ENCODE data around the gene KDF1. TPM values are rescaled to one million over a fixed set of nuclear protein-coding genes. Genes with fewer than 3 reads are reported as not detected.
"Not testable (repeated sequence)": the region's sequence is repeated elsewhere in the genome, so short reads cannot be mapped to it uniquely, and the experiment has no call there.

KDF1 gene
- total RNA-seq, 1 donor from 2014 or later: 26.1 TPM

GRCh38 chr1:26949266-26949925 lies 10.9 kb downstream of the KDF1 start:
- no peak for TF ChIP-seq CTCF (IDR thresholded peaks at IDR 0.05; ENCODE audit: unreplicated experiment)
- Mint-ChIP-seq H3K27ac (peak overlapping the region; percentile 37), H3K4me3 (ENCODE audit: low read depth) (no peak overlapping the region), H3K4me1 (ENCODE audit: low read depth) (peaks cover 17% of the 10 kb centered on the region), H3K9me3 (ENCODE audit: low read depth) (no peaks in the 10 kb centered on the region), H3K36me3 (ENCODE audit: insufficient read depth) (peaks cover 29% of the 10 kb centered on the region), H3K27me3 (no peaks in the 10 kb centered on the region)
- DNase-seq (ENCODE audit: low spot score, unreplicated experiment): no peak

GRCh38 chr1:26948725-26949057 lies 11.6 kb downstream of the KDF1 start:
- H3K27me3 Mint-ChIP-seq; H3K27ac Mint-ChIP-seq; H3K4me3 Mint-ChIP-seq (ENCODE audit: low read depth); H3K9me3 Mint-ChIP-seq (ENCODE audit: low read depth); DNase-seq (ENCODE audit: low spot score, unreplicated experiment): not testable (repeated sequence)
- Mint-ChIP-seq H3K36me3 (ENCODE audit: insufficient read depth) (peaks cover 27% of the 10 kb centered on the region), H3K4me1 (ENCODE audit: low read depth) (peaks cover 17% of the 10 kb centered on the region)

- no peak overlapping the region for H3K4me3 Mint-ChIP-seq (ENCODE audit: low read depth)
These were observed 14.0 kb downstream of the KDF1 start for GRCh38 chr1:26946270-26946669.

GRCh38 chr1:26945728-26946127 lies 14.5 kb downstream of the KDF1 start:
- peak overlapping the region; percentile 88 for H3K27ac Mint-ChIP-seq
- H3K9me3 Mint-ChIP-seq (ENCODE audit: low read depth): no peaks in the 10 kb centered on the region
- peaks cover 31% of the 10 kb centered on the region for H3K36me3 Mint-ChIP-seq (ENCODE audit: insufficient read depth)
- TF ChIP-seq CTCF (IDR thresholded peaks at IDR 0.05; ENCODE audit: unreplicated experiment): no peak
- H3K4me1 Mint-ChIP-seq (ENCODE audit: low read depth): peaks cover 17% of the 10 kb centered on the region
- no peak for DNase-seq (ENCODE audit: low spot score, unreplicated experiment)
- no peaks in the 10 kb centered on the region for H3K27me3 Mint-ChIP-seq
- peak overlapping the region; percentile 32 for H3K4me3 Mint-ChIP-seq (ENCODE audit: low read depth)

More at GRCh38 chr1:26946270-26946669, 14.0 kb downstream of the KDF1 start:
- DNase-seq (ENCODE audit: low spot score, unreplicated experiment): no peak
- Mint-ChIP-seq H3K4me1 (ENCODE audit: low read depth) (peaks cover 17% of the 10 kb centered on the region), H3K36me3 (ENCODE audit: insufficient read depth) (peaks cover 33% of the 10 kb centered on the region), H3K27me3 (no peaks in the 10 kb centered on the region), H3K9me3 (ENCODE audit: low read depth) (no peaks in the 10 kb centered on the region), H3K27ac (peak overlapping the region; percentile 88)
- no peak for TF ChIP-seq CTCF (IDR thresholded peaks at IDR 0.05; ENCODE audit: unreplicated experiment)

- Mint-ChIP-seq H3K9me3 (ENCODE audit: low read depth) (no peaks in the 10 kb centered on the region), H3K4me3 (ENCODE audit: low read depth) (peak overlapping the region; percentile 32), H3K27me3 (no peaks in the 10 kb centered on the region), H3K4me1 (ENCODE audit: low read depth) (peaks cover 17% of the 10 kb centered on the region), H3K36me3 (ENCODE audit: insufficient read depth) (peaks cover 30% of the 10 kb centered on the region), H3K27ac (peak overlapping the region; percentile 88)
- no peak for TF ChIP-seq CTCF (IDR thresholded peaks at IDR 0.05; ENCODE audit: unreplicated experiment)
- no peak for DNase-seq (ENCODE audit: low spot score, unreplicated experiment)
These were observed 15.1 kb downstream of the KDF1 start for GRCh38 chr1:26945138-26945537.

GRCh38 chr1:26942656-26943055 lies 17.6 kb downstream of the KDF1 start:
- Mint-ChIP-seq H3K27me3 (no peaks in the 10 kb centered on the region), H3K27ac (peak overlapping the region; percentile 60), H3K36me3 (ENCODE audit: insufficient read depth) (peaks cover 24% of the 10 kb centered on the region), H3K4me3 (ENCODE audit: low read depth) (no peak overlapping the region), H3K4me1 (ENCODE audit: low read depth) (peaks cover 14% of the 10 kb centered on the region), H3K9me3 (ENCODE audit: low read depth) (no peaks in the 10 kb centered on the region)
- TF ChIP-seq CTCF (IDR thresholded peaks at IDR 0.05; ENCODE audit: unreplicated experiment): no peak
- DNase-seq (ENCODE audit: low spot score, unreplicated experiment): no peak
